ENCODE measurements around the gene FCGR3A.
"Not testable (repeated sequence)": the region's sequence is repeated elsewhere in the genome, so short reads cannot be mapped to it uniquely, and the experiment has no call there.

DNA sequence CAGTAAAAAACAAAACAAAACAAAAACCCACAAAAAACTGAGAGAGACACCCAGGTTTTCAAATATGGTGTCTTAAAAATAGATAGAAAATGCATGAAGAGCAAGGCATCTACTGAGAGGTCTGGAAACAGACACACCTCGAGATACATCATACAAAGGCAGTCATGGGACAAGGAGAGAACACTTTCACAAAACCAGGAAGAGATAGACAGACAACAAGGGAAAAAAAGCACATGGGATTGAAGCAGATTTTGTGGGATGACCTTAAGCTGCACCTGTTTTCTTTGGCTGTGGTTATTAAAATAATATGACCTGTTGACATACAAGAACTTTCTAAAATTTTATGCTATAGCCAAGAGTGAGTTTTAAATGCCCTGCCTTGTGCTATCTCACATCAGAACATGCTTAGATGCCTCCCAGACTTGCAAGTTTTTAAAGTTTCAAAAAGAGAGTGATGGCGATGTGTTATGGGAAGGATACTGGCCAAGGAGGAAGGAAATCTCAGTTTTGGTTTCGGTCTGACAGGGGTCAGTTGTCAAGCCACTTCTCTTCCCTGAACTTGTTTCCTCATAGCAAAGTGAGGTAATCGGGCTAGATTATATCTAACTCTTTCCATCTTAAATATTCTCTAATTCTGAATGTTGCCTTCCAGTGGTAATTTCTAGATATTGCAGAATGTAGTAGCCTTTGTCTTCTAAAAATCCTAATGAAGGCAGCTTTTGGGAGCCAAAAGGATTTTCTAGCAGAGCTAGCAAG lies 11.5 kb upstream of the FCGR3A start:
- TF ChIP-seq, protein P1, sequence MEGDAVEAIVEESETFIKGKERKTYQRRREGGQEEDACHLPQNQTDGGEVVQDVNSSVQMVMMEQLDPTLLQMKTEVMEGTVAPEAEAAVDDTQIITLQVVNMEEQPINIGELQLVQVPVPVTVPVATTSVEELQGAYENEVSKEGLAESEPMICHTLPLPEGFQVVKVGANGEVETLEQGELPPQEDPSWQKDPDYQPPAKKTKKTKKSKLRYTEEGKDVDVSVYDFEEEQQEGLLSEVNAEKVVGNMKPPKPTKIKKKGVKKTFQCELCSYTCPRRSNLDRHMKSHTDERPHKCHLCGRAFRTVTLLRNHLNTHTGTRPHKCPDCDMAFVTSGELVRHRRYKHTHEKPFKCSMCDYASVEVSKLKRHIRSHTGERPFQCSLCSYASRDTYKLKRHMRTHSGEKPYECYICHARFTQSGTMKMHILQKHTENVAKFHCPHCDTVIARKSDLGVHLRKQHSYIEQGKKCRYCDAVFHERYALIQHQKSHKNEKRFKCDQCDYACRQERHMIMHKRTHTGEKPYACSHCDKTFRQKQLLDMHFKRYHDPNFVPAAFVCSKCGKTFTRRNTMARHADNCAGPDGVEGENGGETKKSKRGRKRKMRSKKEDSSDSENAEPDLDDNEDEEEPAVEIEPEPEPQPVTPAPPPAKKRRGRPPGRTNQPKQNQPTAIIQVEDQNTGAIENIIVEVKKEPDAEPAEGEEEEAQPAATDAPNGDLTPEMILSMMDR (IDR thresholded peaks at IDR 0.05) = not testable (repeated sequence)
- not testable (repeated sequence) for TF ChIP-seq POLR2A (IDR thresholded peaks at IDR 0.05); POLR2AphosphoS5 (IDR thresholded peaks at IDR 0.05); EP300 (IDR thresholded peaks at IDR 0.05; ENCODE audit: low read depth)
